Hepatocyte (in vitro differentiated cells): Measurements from ENCODE around the gene METAP2. TPM values are rescaled to one million over a fixed set of nuclear protein-coding genes. Genes with fewer than 3 reads are reported as not detected.

Experiments used
- DNase-seq: peaks from one replicate; pipeline ENCODE4 v3.0.0-alpha.2; 2016; ENCODE audit warnings: low spot score
- H2AFZ ChIP-seq: fragments of 200-600 bp; sonication (generic); 2 replicates; pipeline ENCODE4 v1.6.0; 2016; ENCODE audit warnings: antibody characterized with exemption, mild to moderate bottlenecking
- H3K27ac ChIP-seq: fragments of 200-600 bp; sonication (generic); 2 replicates; pipeline ENCODE4 v1.5.1; 2016; ENCODE audit warnings: mild to moderate bottlenecking
- H3K27me3 ChIP-seq: fragments of 200-600 bp; sonication (generic); 2 replicates; pipeline ENCODE4 v1.6.1; 2016
- H3K36me3 ChIP-seq: fragments of 200-600 bp; sonication (generic); replicated peaks from 2 replicates; pipeline ENCODE4 v1.5.1; 2016; ENCODE audit warnings: low read depth; ENCODE audit not compliant: insufficient read depth
- H3K4me1 ChIP-seq: fragments of 200-600 bp; sonication (generic); 2 replicates; pipeline ENCODE4 v1.5.1; 2016; ENCODE audit warnings: mild to moderate bottlenecking, moderate library complexity; ENCODE audit not compliant: insufficient read depth
- H3K4me2 ChIP-seq: fragments of 200-600 bp; sonication (generic); 2 replicates; pipeline ENCODE4 v1.6.0; 2016
- H3K4me3 ChIP-seq: fragments of 200-600 bp; sonication (generic); 2 replicates; pipeline ENCODE4 v1.5.1; 2016; ENCODE audit warnings: mild to moderate bottlenecking
- H3K79me2 ChIP-seq: fragments of 200-600 bp; sonication (generic); 2 replicates; pipeline ENCODE4 v1.6.0; 2017; ENCODE audit warnings: mild to moderate bottlenecking
- H3K9me2 ChIP-seq: fragments of 200-600 bp; sonication (generic); replicated peaks from 2 replicates; pipeline ENCODE4 v1.6.0; 2017; ENCODE audit warnings: mild to moderate bottlenecking; ENCODE audit not compliant: insufficient read depth
- H3K9me3 ChIP-seq: fragments of 200-600 bp; sonication (generic); 2 replicates; pipeline ENCODE4 v1.5.1; 2016; ENCODE audit warnings: low read depth, mild to moderate bottlenecking
- H4K20me1 ChIP-seq: fragments of 200-600 bp; sonication (generic); 2 replicates; pipeline ENCODE4 v1.6.0; 2016; ENCODE audit warnings: mild to moderate bottlenecking; ENCODE audit not compliant: insufficient read depth, poor library complexity, severe bottlenecking
- CTCF ChIP-seq: fragments of 200-600 bp; sonication (generic); IDR thresholded peaks from 2 replicates; pipeline ENCODE4 v1.5.1; 2016; ENCODE audit warnings: antibody characterized with exemption, mild to moderate bottlenecking; ENCODE audit not compliant: poor library complexity
- EZH2 ChIP-seq: fragments of 200-600 bp; sonication (generic); IDR thresholded peaks from 2 replicates; pipeline ENCODE4 v1.6.1; 2016; ENCODE audit warnings: antibody characterized with exemption, mild to moderate bottlenecking, borderline replicate concordance
- EZH2phosphoT487 ChIP-seq: fragments of 200-600 bp; sonication (generic); IDR thresholded peaks from one replicate; pipeline ENCODE4 v1.6.1; 2018; ENCODE audit warnings: antibody characterized with exemption, mild to moderate bottlenecking, low read depth, moderate library complexity; ENCODE audit not compliant: unreplicated experiment, severe bottlenecking
- WGBS: methylation state at CpG from one replicate; pipeline ENCODE4 v1.1.6; 2016; ENCODE audit warnings: low lambda C conversion rate; ENCODE audit errors: missing lambda C conversion rate; 5-methylcytosine and 5-hydroxymethylcytosine counted together
- polyA plus RNA-seq: library from polyadenylated mRNA; unstranded; fragments of >200 nt; fragmentation: Nextera tagmentation; extraction: Ambion mirVana; gene quantifications from 2 replicates; pipeline ENCODE4 v1.2.1, GENCODE V29; 2016
- total RNA-seq: library from RNA; depleted of rRNA; stranded (reverse); fragments of >200 nt; gene quantifications from 2 replicates; pipeline ENCODE4 v1.2.3, GENCODE V29; 2014

METAP2 gene
- total and polyA plus RNA-seq, 2 experiments from 2014 or later: 44.7 to 69.7 TPM

- Histone ChIP-seq H3K79me2 (peaks cover 41% of the 10 kb centered on the region), H3K9me3 (no peaks in the 10 kb centered on the region), H3K9me2 (no peaks in the 10 kb centered on the region), H3K4me1 (no peaks in the 10 kb centered on the region), H3K27ac (no peak overlapping the region), H2AFZ (no peak overlapping the region), H3K36me3 (peaks cover under 1% of the 10 kb centered on the region), H3K27me3 (no peaks in the 10 kb centered on the region), H3K4me3 (no peak overlapping the region), H3K4me2 (no peak overlapping the region), H4K20me1 (peaks cover 4% of the 10 kb centered on the region)
- TF ChIP-seq EZH2 (no peak), CTCF (no peak), EZH2phosphoT487 (no peak)
- 87% methylated on average over 2 of the region's 2 CpGs for WGBS
- no peak for DNase-seq
Measured at GRCh38 chr12:95499772-95500171, 25.8 kb downstream of the METAP2 start.

- Histone ChIP-seq H3K9me2 (no peaks in the 10 kb centered on the region), H3K9me3 (no peaks in the 10 kb centered on the region), H2AFZ (no peak overlapping the region), H3K4me1 (no peaks in the 10 kb centered on the region), H3K36me3 (peaks cover 13% of the 10 kb centered on the region), H4K20me1 (peaks cover 8% of the 10 kb centered on the region), H3K79me2 (peaks cover 30% of the 10 kb centered on the region), H3K4me3 (no peak overlapping the region), H3K4me2 (no peak overlapping the region), H3K27ac (no peak overlapping the region), H3K27me3 (no peaks in the 10 kb centered on the region)
- 97% methylated on average over 4 of the region's 4 CpGs for WGBS
- no peak for DNase-seq
- TF ChIP-seq EZH2 (no peak), EZH2phosphoT487 (no peak), CTCF (no peak)
Measured at GRCh38 chr12:95504140-95504539, 30.2 kb downstream of the METAP2 start.

GRCh38 chr12:95505039-95505438 is 31.1 kb downstream of the METAP2 start:
- Histone ChIP-seq H2AFZ (no peak overlapping the region), H3K27me3 (no peaks in the 10 kb centered on the region), H3K4me3 (no peak overlapping the region), H3K4me2 (no peak overlapping the region), H3K9me3 (no peaks in the 10 kb centered on the region), H3K36me3 (peaks cover 13% of the 10 kb centered on the region), H3K4me1 (no peaks in the 10 kb centered on the region), H3K79me2 (peaks cover 23% of the 10 kb centered on the region), H3K9me2 (no peaks in the 10 kb centered on the region), H4K20me1 (peaks cover 8% of the 10 kb centered on the region), H3K27ac (no peak overlapping the region)
- no peak for DNase-seq
- 100% methylated on average over 5 of the region's 5 CpGs for WGBS
- TF ChIP-seq EZH2phosphoT487 (no peak), CTCF (no peak), EZH2 (no peak)
